ENCODE data around the gene SH3TC1.

Gene SH3TC1

DNA sequence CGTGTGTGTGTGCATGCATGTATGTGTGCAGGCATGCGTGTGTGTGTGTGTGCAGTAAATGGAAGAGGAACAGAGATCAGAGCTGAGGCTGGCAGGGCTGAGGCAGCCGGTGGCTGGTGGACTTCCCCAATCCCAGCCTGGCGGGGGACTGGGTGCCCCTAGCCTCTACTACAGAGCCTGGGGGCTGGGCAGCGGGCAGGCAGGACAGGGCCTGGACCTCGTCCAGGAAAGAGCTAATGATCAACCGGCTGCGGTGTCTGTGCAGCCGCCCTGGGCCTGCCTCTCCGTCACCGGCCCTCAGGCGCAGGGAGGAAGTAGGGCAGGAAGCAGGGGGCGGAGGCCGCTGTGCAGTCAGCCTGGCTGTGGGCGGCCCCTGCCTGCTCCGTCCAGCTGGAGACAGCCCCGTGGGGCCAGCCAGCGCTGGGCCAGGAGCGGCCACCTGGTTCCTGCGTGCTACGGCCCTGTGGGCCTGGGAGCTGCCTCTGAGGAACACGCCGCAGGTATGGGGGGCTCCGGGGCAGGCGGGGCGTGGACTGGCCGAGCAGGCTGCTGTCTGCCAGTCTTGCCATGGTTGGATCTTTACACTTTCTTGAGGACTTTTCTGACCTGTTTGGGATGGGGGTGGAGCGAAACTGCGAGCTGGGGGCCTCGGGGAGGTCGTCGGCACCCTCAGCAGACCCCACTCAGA, at the start of gene SH3TC1:
TSS of gene SH3TC1 (plus strand) at position 385 of the 688 bp plus-strand sequence. CDS start 5,905 bp downstream, outside the sequence.
- peak; percentile 80 for DNase-seq (ENCODE audit: low spot score)

DNA sequence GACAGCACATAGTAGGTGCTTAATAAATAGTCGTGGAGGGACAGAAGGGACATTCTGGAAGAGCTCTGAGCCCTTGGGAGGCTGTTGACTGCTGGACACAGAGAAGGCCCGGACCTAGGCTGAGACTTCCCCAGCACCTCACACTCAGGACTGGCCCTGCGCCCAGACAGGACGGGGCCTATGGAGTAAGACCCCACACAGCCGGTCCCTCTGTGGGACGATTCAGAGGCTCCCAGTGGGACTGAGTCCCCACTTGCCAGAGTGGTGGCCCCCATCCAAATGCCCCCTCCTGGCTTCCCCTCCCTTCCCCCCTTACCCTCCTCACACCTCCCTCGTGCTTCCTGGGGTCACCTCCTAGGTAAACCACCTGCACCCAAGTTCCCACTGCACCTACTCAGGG, 49.4 kb upstream of the SH3TC1 start:
- DNase-seq (ENCODE audit: low spot score): no peak

DNA sequence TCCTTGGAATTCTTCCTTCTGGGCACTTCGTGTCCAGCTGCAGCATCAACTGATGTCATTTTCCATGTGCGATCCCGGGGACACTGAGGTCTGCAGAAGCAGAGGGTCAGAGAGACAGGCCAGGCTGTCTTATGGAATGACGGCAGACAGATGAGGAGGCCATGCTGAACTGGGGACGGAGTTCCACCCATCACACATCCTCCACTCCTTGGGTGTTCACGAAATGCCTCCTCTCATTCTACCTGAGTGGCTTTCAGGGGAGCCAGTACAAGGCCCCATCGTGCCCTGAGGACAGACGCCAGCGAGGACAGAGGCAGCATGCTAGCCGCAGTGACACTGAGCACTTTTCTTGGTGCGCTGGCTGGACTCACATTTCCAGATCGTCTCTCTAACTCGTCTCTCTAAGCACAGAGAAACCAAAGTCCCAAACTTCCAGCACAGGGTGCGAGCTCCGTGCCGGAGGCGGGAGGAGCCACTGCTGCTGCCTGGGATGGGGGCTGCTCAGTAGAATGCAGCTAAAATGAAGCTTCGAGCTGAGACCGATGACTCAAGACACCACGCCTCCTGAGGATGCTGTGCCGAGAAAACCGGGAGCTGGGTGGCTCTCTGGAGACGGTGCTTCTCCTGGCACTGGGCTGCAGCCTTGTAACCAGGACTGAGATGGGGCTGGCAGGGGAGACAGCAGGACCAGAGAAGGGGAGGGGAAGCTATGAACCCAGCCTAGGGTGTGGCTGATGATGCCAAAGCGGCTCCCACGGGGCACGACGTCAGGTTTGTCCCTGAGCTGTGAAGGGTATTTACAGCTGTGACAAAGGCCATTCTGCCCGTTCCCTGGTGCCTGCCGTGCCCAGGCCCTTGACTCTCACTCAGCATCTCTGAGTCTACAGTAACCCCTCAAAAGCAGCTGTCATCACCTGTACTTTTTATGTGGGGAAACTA, 48.7 kb upstream of the SH3TC1 start:
- no peak for DNase-seq (ENCODE audit: low spot score)

DNA sequence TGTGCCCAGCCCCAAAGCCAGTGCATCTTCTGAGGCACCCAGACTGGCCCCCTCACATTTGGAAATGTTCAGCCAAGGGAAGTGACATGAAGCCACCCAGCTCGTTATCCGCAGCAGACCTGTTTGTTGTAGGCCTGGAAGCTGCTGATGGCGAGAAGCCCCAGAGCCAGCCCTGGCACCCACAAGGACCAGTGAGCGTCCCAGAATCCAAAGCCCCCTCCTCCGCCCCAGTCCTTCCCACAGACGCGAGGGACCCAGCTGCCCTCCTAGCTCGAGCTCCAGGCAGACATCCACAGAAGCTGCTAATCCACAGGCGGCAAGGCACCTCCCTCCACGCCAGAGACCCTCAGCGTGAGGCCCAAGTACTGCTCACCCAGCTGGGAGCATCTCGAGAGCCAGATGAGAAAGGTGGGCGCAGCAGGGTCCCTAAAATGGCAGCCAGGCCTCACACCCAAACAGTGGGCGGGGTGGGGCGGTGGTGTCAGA, 47.9 kb upstream of the SH3TC1 start:
- DNase-seq (ENCODE audit: low spot score): no peak

DNA sequence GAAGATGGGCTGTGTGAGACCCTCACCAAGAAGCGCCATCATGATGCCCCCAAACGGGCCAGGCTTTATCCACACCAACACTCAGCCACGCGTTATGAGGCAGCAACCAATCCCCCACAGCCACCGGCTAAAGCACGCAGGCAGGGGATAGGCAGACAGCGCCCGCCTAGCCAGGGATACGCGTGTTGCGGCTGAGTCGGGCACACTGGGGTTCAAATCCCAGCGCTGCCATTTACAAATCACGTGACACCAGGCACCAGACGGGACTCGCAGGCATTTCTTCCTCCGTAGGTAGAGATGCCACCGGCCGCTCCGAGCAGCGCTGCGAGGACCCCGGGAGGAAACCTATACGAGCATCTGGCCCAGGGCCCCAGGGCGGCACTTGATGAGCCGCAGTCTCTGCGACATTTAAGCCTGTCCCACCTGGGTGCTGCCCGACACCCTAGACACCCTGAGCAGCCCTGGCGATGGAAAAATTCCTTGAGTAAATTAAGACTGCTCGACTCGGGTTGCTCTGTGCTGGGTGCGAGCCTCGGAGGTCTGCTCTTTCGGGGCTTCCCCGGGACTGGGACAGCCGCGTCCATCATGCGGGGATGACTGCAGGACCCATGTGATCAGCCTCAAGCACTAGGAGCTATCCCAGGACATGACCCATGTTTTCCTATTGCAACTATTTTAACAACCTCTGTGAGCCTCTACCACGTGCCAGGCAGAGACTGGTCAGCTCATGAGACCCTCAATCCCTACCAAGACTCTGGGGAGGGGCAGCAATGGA, 46.8 kb upstream of the SH3TC1 start:
- DNase-seq (ENCODE audit: low spot score): no peak

DNA sequence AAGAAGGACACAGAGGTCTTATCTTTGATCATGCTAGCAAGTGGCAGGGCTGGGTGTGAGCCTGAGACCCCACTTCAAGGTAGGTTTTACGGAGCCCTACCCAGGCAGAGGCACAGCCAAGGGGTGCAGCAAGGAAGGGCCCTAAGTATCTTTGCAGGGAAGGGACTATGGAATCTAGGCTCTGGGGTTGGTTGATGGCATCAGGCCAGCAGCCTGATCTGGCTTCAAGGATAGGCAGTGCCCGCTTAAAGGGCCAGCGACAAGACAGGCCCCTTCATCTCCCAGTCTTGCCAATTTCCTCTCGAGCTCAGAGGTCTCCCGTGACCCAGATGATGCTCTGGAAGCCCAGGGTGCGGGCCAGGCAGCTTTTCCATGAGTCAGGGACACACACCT, 46.2 kb upstream of the SH3TC1 start:
- DNase-seq (ENCODE audit: low spot score): no peak

DNA sequence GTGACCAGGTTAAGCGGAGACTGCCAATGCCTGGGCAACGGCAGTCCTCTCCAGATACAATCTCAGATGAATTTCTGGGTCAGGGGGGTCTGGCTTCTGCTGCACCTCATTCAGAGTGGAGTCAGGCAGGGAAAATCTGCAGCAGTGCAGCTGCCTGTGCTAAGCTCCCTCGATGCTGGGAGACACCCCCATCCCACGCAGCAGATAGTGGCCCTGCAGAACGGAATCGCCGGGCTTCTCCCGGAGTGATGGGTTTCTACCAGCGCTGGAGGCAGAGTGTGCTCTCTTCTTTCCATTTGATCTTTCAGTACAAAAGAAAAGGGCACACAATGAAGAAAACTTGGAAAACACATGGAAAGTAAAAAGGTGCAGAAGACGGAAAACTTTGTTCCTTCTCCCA, 45.6 kb upstream of the SH3TC1 start:
- no peak for DNase-seq (ENCODE audit: low spot score)

DNA sequence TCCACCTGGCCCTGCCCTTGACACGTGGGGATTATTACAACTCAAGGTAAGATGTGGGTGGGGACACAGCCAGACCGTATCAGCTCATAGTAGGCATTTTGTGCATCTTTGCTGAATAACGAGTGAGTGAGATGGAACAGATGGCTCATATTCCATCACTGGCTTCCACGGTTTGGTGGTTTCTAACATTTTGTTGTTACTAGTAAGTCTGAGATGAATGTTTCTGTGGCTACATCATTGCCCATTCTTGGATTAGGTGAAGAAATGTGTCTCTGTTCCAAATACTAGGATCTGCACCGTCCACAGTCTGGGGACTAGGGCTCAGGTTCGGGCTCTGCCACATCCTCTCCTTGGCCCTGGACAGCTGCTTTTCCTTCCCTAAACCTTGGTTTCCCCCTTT, 44.0 kb upstream of the SH3TC1 start:
- DNase-seq (ENCODE audit: low spot score): no peak

DNA sequence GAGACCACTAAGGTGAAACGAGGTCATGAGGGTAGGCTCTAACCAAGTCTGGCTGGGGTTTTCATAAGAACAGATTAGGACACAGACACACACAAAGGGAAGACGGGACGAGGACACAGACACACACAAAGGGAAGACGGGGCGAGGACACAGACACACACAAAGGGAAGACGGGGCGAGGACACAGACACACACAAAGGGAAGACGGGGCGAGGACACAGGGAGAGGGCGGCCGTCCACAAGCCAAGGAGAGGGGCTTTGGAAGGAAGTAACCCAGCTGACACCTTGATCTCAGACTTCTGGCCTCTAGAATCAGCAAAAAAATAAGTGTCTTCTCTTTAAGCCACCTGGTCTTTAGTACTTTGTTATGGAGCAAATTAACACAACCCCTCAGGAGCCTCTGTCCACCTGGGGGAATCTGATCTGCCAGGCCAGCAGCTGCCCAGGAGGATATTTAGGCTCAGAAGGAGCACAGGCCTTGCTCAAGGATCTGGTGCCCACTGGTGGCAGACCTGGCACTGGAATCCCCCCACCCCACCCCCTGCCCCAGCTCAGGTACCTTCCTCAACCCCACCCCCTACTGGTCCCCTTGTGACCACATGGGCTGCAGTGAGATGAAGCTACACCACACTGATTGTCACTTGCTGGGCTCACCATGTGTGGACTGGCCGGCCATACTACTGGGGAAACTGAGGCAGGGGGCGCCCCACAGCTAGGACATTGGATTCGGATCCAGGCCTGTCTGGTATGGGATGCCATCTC, 43.2 kb upstream of the SH3TC1 start:
- DNase-seq (ENCODE audit: low spot score): no peak

DNA sequence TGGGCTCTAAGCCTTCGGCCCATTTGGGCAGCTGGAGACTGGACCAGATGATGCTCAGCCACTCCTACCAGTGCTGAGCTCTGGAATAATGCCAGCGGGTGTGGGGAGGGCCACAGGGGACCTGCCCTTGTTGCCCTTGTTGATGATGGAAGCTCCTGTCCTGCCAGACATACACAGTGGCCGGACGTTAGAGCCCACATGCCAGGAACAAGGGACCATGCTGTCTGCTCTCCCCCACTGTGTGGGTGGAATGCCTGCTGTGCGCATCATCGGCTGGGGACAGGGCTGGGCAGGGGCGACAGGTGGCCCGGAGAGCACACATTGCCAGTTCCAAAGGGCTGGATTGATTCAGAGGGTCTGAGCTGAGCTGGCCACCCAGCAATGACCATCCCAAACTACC, 42.5 kb upstream of the SH3TC1 start:
- no peak for DNase-seq (ENCODE audit: low spot score)

DNA sequence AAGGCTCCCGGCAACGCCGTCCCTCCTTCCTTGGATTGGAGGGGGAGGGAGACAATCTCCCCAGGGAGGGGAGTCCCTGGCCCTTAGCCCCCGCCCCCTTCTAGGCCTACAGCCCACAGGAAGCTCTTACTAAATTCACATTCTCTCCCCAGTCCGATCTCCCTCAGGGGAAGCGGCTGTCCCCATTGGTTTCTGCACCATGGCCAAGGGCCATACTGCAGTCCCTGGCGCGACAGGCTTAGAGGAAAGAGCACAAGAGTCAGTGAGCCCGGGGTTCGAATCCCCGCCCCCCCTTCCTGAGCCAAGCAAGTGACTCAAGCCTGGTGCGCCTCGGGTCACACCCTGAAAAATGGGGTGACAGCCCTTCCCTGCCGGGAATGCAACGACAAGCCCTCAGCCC, 41.6 kb upstream of the SH3TC1 start:
- no peak for DNase-seq (ENCODE audit: low spot score)

DNA sequence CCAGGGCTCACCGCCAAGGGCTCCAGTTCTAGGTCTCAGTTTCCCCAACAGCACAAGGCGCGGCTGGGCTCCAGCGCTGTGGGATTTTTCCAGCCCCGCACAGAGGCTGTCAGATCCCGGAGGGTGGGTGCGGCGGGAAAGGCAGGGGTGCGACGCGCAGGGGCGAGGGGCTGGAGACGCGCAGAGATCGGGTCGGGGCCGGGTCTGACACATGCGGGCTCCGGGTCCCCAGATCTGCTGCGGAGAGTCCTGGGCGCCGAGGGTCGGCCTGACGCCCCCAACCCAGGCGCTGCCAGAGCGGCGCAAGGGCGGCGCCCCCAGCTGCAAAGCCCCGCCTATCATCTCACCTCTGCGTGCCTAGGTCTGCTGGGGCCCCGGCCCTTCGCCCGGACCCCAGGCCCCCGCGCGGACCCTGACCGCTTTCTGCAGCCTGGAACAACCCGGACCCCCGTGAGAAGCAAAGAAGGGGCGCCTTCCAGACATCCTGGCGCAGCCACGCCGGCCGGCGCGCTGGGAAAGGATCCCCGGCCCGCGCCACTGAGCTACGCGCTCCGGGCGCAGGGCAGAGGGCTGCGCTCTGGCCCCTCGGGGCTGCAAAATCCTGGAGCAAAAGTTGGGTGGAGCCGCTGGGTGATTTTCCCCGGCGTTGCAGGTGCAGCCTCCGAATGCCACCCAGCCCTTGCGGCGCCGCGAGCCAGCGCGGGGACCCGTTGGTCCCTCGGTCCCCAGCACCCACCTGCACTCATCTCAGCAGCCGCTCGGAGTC, 41.0 kb upstream of the SH3TC1 start:
- DNase-seq (ENCODE audit: low spot score): no peak

DNA sequence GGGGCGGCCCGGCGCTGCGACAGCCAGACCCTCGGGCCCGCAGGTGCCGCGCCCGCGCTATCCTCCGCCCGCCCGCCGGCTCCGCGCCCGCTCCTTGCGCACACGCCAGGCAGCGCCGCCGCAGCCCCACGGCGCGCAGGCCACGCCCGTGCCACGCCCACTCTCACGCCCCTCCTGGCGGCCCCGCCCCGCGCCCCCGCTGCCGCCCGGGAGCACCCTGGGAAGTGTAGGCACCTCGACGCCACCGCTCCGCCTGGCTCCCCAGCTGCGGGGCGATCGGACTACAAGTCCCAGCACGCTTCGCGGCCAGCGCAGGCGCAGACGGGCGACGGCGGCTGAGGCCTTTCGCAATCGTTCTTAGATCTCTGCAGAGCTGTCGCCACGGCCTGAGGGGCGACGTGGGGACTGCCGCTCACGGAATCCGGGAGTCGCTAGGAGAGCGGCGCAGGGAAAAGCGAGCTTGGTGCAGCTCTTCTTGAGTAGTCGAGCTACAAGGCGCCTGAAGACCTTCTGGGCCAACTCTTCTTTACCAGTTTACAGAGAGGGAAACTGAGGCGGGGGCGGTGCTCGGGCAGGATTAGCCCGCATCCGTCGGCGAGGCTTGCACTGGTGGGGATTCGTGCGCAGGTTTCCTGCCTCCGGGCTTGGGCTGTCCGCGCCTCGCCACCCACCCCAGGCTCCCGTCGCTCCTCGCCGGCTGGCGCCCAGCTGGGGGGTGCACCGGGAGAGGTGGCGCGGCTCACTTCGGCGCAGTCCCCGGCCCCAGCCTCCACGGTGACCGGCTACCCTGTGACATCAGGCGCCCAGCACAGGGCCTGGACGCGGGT, 40.2 kb upstream of the SH3TC1 start, which contains the start of gene ABLIM2:
TSS of gene ABLIM2 (minus strand) at position 104 of the 827 bp plus-strand sequence. CDS start 124 bp downstream, outside the sequence.
- peak; percentile 96 for DNase-seq (ENCODE audit: low spot score)

DNA sequence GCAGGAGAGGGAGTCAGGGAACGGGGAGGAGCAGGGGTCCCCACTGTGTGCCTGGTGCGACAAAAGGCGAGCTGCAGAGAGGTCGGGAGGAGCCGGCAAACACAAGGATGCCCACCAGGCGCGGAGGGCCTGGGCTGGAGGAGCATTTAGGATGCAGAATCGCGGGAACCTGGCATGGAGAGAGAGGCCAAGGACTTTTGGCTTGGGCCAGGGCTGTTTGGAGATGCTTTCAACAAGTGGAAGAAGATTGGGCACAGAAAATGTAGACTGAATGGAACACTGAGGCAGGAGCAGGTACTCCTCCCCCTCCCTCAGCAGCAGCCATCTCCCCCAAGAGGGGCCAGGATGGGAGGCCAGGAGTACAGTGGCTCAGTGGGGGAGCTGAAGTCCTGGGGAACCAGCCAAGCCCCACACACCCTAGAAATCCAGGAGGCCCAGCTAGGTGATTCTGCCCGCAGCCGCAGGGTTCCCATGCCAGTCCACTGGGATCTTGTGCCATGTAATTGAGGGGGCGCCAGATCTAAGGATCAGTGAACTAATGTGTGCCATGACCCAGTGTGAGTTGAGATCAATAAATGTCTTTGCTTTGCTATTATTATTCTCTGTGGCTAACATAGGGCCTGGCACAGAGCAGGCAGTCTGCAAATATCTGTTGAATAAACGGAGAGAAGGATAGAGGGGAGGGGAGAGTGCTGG, 39.4 kb upstream of the SH3TC1 start:
- no peak for DNase-seq (ENCODE audit: low spot score)

DNA sequence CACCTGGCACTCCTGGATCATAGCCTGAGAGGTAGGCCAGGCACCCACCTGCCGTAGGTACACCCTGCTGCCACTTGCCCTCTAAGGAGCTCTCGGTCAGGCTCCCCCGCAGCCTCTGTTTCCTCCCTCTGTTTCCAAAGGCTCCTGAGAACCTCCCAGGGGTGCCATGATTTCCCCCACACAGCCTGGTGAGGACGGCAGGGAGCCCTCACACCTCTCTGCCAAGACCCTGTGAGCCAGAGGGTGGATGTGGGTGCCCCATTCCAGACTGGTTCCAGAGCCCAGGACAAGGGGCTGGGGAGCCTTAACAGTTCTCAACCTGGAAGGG, 38.9 kb upstream of the SH3TC1 start:
- no peak for DNase-seq (ENCODE audit: low spot score)

DNA sequence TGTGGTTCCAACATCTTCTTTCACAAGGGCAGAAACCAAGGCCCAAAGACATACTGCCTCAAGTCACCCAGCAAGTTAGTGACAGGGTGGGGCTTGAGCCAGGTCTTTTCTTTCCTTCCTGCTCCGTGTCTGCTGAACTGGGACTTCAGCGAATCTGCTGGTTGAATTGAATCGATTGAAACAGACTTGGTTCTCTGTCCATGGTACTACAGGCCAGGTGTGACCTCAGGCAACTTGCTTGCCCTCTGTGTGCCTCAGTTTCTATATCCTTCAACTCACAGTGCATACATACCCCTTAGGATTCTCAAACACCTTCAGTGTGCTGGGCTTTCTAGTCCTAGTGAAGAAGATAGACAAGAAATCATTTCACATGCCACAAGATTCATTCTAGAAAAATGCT, 38.5 kb upstream of the SH3TC1 start:
- DNase-seq (ENCODE audit: low spot score): no peak

DNA sequence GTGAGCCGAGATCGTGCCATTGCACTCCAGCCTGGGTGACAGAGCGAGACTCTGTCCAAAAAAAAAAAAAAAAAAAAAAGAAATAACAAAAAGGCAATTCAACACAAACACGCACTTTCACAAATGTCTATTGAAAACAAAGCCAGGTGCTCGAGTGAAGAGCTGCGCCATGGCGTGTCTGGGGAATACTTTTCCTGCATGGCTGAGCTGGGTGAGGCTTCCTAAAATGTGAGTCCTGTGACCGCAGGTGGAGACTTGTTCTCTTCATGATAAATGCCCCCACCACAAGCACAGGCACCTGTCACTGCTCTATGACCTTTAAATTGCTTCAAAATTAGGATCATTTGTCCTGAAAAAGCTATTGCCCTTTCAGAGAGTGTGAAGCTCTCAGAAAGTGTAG, 36.5 kb upstream of the SH3TC1 start:
- DNase-seq (ENCODE audit: low spot score): no peak

DNA sequence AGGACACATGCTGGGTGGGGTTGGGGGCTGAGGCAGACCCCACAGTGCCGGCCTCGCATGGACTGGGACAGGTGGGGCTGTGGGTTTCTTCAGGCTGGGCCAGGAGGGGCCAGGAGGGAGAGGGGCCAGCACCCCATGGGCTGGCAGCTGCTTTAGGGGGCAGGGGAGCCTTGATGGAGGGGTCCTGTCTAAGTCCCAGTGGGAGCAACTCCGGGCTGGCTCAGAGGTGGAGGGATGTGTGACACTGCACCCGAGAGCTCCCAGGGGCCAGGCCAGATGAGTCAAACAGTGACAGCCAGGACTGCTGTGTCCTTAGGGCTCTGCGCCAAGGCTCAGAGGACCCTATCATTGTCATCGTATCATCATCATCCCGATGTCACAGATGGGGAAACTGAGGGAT, 36.1 kb upstream of the SH3TC1 start:
- DNase-seq (ENCODE audit: low spot score): no peak

DNA sequence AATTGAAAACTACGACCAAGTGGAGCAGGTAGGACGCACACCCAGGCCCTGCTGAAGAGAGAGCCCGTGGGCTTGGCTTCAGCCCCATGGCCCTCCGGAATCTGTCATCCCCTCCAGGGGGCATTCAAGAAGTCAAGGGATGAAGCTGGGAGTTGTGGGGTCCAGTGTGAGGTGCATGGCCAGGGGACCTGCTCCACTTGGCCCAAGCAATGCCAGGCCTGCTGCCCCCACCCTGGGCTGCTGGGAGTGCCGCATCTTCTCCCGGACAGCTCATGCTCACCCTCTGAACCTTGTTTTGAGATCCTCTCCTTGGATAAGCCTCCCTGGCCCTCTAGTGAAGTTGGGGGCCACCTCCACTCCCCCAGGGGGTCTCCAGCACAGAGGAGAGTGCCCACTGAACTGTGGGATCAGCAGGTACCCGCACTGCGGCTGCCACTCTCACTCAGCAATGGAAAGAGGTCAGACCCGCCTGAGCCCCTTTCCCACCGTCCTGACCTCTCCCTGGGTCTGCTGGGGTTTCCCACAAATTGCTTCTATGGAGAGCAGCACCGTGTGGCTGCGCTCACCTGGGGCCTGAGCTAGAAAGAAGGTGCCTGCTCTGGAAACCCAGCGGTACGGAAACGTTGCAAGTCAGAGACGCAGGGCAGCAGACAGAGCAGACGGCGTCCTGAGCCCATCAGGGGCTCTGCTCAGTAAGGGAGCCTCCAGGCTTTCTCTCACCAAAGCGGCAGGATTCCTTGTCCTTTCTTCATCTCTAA, 35.5 kb upstream of the SH3TC1 start:
- no peak for DNase-seq (ENCODE audit: low spot score)
